HepG2 (cell line): Measurements from ENCODE around the gene PTS. TPM values are rescaled to one million over a fixed set of nuclear protein-coding genes. Genes with fewer than 3 reads are reported as not detected.

ENCODE experiments used
- BHLHE40 ChIP-seq: IDR thresholded peaks from 2 replicates; pipeline ENCODE4 v1.6.1; 2011; ENCODE audit warnings: low read length, improper control_type of control experiment
- GATAD1 ChIP-seq: IDR thresholded peaks from 2 replicates; pipeline ENCODE4 v1.6.1; 2016; ENCODE audit warnings: missing genetic modification reagents, missing compliant biosample characterization
- GTF2F1 ChIP-seq: fragments of 150-350 bp; IDR thresholded peaks from 2 replicates; pipeline ENCODE4 v1.6.1; 2014; ENCODE audit warnings: low read length
- KLF16 ChIP-seq, 2 experiments: sonication (generic) in 1 of 2; formaldehyde crosslinking in 1 of 2; IDR thresholded peaks; 2 replicates each; pipeline versions ENCODE4 v1.6.1 to v1.8.0; 2016 to 2023; ENCODE audit warnings: missing genetic modification reagents in 2 of 2, missing compliant biosample characterization in 1 of 2
- POLR2A ChIP-seq, 2 experiments: IDR thresholded peaks; 2 replicates each; pipeline ENCODE4 v1.6.1; 2011; ENCODE audit warnings: low read depth in 2 of 2, low read length in 2 of 2, mild to moderate bottlenecking in 1 of 2, moderate library complexity in 1 of 2; ENCODE audit not compliant: insufficient read depth in 1 of 2
- RORA ChIP-seq: sonication (generic); formaldehyde crosslinking; IDR thresholded peaks from 2 replicates; pipeline ENCODE4 v1.5.0; 2020; ENCODE audit warnings: mild to moderate bottlenecking, missing genetic modification reagents, moderate library complexity
- SMAD3 ChIP-seq: sonication (generic); formaldehyde crosslinking; IDR thresholded peaks from 2 replicates; pipeline ENCODE4 v1.4.0; 2020; ENCODE audit warnings: missing genetic modification reagents
- ZBTB3 ChIP-seq: sonication (generic); formaldehyde crosslinking; IDR thresholded peaks from 2 replicates; pipeline ENCODE4 v1.4.0; 2020; ENCODE audit warnings: low read depth, mild to moderate bottlenecking, moderate library complexity, missing genetic modification reagents, borderline replicate concordance
- ZFP41 ChIP-seq: sonication (generic); formaldehyde crosslinking; IDR thresholded peaks from 2 replicates; pipeline ENCODE4 v1.4.0; 2020; ENCODE audit warnings: mild to moderate bottlenecking, missing genetic modification reagents, borderline replicate concordance
- ZNF501 ChIP-seq: sonication (generic); formaldehyde crosslinking; IDR thresholded peaks from 2 replicates; pipeline ENCODE4 v1.5.1; 2020; ENCODE audit warnings: mild to moderate bottlenecking, moderate library complexity, missing genetic modification reagents
- polyA plus RNA-seq, 8 experiments: library from polyadenylated mRNA; depleted of rRNA in 3 of 8; stranded (reverse) in 7 of 8; unstranded in 1 of 8; fragments of >200 nt; fragmentation: Illumina TruSeq in 4 of 8; extraction: Trizol in 4 of 8; gene quantifications; 2 replicates each; pipeline versions ENCODE4 v1.2.1 to v1.2.3, GENCODE V29; 2011 to 2016; ENCODE audit warnings: low read depth in 4 of 8, missing spikeins in 1 of 8, mixed read lengths in 1 of 8; ENCODE audit not compliant: insufficient read depth in 1 of 8
- total RNA-seq, 5 experiments: library from RNA; depleted of rRNA; stranded (reverse); fragments of >200 nt; fragmentation: Illumina TruSeq; extraction: Trizol; gene quantifications; 2 replicates each; pipeline ENCODE4 v1.2.3, GENCODE V29; 2016; ENCODE audit warnings: low read depth in 1 of 5
- TF ChIP-seq, protein P1 (sequence below): sonication (generic); formaldehyde crosslinking; IDR thresholded peaks from 2 replicates; pipeline ENCODE4 v1.5.1; 2020; ENCODE audit warnings: mild to moderate bottlenecking, missing genetic modification reagents
- TF ChIP-seq, protein P2 (sequence below): sonication (generic); formaldehyde crosslinking; IDR thresholded peaks from 2 replicates; pipeline ENCODE4 v1.5.1; 2020; ENCODE audit warnings: missing genetic modification reagents, mild to moderate bottlenecking, borderline replicate concordance
- TF ChIP-seq, protein P3 (sequence below): sonication (generic); formaldehyde crosslinking; conservative IDR thresholded peaks from 2 replicates; pipeline ENCODE4 v1.4.0; 2020; ENCODE audit warnings: missing genetic modification reagents
- TF ChIP-seq, protein P4 (sequence below): IDR thresholded peaks from 2 replicates; pipeline ENCODE4 v1.6.1; 2016; ENCODE audit warnings: missing genetic modification reagents, missing compliant biosample characterization
- TF ChIP-seq, protein P5 (sequence below): IDR thresholded peaks from 2 replicates; pipeline ENCODE4 v1.6.1; 2016
- TF ChIP-seq, protein P6 (sequence below): sonication (generic); formaldehyde crosslinking; conservative IDR thresholded peaks from 2 replicates; pipeline ENCODE4 v1.8.0; 2022; ENCODE audit warnings: low read depth, missing genetic modification reagents

The PTS gene
- total and polyA plus RNA-seq, 2 of the 13 experiments (the other 11 are each of a cell fraction or from before 2014, with no cell fraction given) = 33.6 to 49.3 TPM

DNA sequence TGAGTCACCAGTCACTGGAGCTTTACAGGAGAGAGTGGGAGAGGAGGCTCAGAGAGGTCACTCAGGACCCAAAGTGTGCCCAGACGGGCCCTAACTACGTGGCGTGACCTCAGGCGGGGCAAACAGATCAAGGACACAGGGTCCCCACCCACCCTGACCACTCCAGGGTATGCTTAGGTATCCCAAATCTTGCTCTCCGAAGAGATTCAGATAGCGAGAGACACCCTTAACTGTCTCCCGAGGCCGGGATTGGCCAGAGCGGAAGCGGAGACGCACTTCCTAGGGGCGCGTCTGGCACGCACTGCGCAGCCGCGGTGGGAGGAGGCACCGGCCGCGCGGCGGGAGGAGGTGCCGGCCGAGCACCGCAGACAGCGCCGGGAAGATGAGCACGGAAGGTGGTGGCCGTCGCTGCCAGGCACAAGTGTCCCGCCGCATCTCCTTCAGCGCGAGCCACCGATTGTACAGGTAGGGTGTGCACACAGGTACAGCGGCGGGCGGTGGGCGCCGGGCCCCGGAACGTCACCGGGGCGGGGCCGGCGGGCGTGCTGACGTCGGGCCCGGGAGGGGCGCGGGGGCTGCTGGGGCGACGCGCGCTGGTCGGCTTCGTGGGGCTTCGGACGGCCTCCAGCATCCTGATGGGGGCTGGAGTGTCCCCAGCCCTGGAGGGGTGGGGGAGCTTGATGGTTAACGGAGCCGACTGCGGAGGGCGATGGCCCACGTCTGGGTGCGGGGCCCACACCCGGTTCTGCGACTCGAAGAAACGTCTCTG, at the start of gene PTS (continued):
- no peak for TF ChIP-seq GTF2F1
- TF ChIP-seq ZFP41 (CRISPR knock-in tag) = peak; percentile 74; the same call in 1 of the 2 replicates
- peak in 1 of 2 experiments; percentile 79; a peak in 2 of 4 replicates for TF ChIP-seq KLF16 (CRISPR knock-in tag; IDR thresholded peaks at IDR 0.05)
- TF ChIP-seq, protein P1, sequence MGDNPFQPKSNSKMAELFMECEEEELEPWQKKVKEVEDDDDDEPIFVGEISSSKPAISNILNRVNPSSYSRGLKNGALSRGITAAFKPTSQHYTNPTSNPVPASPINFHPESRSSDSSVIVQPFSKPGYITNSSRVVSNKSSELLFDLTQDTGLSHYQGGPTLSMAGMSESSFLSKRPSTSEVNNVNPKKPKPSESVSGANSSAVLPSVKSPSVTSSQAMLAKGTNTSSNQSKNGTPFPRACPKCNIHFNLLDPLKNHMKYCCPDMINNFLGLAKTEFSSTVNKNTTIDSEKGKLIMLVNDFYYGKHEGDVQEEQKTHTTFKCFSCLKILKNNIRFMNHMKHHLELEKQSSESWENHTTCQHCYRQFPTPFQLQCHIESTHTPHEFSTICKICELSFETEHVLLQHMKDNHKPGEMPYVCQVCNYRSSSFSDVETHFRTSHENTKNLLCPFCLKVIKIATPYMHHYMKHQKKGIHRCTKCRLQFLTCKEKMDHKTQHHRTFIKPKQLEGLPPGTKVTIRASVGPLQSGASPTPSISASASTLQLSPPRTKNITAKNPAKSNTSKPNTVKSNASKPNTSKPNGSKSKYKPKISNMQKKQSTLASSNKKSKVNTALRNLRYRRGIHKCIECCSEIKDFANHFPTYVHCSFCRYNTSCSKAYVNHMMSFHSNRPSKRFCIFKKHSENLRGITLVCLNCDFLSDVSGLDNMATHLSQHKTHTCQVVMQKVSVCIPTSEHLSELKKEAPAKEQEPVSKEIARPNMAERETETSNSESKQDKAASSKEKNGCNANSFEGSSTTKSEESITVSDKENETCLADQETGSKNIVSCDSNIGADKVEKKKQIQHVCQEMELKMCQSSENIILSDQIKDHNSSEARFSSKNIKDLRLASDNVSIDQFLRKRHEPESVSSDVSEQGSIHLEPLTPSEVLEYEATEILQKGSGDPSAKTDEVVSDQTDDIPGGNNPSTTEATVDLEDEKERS (CRISPR knock-in tag) = no peak
- peak; percentile 78 for TF ChIP-seq ZNF501 (CRISPR knock-in tag)
- TF ChIP-seq GATAD1 (CRISPR knock-in tag) = peak; percentile 87
- TF ChIP-seq POLR2A (IDR thresholded peaks at IDR 0.05; ENCODE audit: insufficient read depth in 1 of 2, low read depth in 2 of 2, low read length in 2 of 2) = peak; percentile 76 to 86
- TF ChIP-seq, protein P2, sequence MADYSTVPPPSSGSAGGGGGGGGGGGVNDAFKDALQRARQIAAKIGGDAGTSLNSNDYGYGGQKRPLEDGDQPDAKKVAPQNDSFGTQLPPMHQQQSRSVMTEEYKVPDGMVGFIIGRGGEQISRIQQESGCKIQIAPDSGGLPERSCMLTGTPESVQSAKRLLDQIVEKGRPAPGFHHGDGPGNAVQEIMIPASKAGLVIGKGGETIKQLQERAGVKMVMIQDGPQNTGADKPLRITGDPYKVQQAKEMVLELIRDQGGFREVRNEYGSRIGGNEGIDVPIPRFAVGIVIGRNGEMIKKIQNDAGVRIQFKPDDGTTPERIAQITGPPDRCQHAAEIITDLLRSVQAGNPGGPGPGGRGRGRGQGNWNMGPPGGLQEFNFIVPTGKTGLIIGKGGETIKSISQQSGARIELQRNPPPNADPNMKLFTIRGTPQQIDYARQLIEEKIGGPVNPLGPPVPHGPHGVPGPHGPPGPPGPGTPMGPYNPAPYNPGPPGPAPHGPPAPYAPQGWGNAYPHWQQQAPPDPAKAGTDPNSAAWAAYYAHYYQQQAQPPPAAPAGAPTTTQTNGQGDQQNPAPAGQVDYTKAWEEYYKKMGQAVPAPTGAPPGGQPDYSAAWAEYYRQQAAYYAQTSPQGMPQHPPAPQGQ (CRISPR knock-in tag) = no peak
- TF ChIP-seq, protein P3, sequence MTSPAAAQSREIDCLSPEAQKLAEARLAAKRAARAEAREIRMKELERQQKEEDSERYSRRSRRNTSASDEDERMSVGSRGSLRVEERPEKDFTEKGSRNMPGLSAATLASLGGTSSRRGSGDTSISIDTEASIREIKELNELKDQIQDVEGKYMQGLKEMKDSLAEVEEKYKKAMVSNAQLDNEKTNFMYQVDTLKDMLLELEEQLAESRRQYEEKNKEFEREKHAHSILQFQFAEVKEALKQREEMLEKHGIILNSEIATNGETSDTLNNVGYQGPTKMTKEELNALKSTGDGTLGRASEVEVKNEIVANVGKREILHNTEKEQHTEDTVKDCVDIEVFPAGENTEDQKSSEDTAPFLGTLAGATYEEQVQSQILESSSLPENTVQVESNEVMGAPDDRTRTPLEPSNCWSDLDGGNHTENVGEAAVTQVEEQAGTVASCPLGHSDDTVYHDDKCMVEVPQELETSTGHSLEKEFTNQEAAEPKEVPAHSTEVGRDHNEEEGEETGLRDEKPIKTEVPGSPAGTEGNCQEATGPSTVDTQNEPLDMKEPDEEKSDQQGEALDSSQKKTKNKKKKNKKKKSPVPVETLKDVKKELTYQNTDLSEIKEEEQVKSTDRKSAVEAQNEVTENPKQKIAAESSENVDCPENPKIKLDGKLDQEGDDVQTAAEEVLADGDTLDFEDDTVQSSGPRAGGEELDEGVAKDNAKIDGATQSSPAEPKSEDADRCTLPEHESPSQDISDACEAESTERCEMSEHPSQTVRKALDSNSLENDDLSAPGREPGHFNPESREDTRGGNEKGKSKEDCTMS = no peak
- TF ChIP-seq ZBTB3 = no peak
- TF ChIP-seq, protein P4, sequence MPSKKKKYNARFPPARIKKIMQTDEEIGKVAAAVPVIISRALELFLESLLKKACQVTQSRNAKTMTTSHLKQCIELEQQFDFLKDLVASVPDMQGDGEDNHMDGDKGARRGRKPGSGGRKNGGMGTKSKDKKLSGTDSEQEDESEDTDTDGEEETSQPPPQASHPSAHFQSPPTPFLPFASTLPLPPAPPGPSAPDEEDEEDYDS (CRISPR knock-in tag) = no peak
- TF ChIP-seq RORA (CRISPR knock-in tag) = no peak
- peak; percentile 79; the same call in 1 of the 2 replicates for TF ChIP-seq SMAD3 (CRISPR knock-in tag)
- TF ChIP-seq, protein P5, sequence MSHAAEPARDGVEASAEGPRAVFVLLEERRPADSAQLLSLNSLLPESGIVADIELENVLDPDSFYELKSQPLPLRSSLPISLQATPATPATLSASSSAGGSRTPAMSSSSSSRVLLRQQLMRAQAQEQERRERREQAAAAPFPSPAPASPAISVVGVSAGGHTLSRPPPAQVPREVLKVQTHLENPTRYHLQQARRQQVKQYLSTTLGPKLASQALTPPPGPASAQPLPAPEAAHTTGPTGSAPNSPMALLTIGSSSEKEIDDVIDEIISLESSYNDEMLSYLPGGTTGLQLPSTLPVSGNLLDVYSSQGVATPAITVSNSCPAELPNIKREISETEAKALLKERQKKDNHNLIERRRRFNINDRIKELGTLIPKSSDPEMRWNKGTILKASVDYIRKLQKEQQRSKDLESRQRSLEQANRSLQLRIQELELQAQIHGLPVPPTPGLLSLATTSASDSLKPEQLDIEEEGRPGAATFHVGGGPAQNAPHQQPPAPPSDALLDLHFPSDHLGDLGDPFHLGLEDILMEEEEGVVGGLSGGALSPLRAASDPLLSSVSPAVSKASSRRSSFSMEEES (CRISPR knock-in tag) = no peak
- TF ChIP-seq BHLHE40 = no peak
- TF ChIP-seq, protein P6, sequence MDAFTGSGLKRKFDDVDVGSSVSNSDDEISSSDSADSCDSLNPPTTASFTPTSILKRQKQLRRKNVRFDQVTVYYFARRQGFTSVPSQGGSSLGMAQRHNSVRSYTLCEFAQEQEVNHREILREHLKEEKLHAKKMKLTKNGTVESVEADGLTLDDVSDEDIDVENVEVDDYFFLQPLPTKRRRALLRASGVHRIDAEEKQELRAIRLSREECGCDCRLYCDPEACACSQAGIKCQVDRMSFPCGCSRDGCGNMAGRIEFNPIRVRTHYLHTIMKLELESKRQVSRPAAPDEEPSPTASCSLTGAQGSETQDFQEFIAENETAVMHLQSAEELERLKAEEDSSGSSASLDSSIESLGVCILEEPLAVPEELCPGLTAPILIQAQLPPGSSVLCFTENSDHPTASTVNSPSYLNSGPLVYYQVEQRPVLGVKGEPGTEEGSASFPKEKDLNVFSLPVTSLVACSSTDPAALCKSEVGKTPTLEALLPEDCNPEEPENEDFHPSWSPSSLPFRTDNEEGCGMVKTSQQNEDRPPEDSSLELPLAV (CRISPR knock-in tag) = no peak
